IMR-90 (cell line): Measurements from ENCODE around the gene DEFB124. TPM values are rescaled to one million over a fixed set of nuclear protein-coding genes. Genes with fewer than 3 reads are reported as not detected.

ENCODE experiments used
- ATAC-seq: fragments of 200-7000 bp; cut with Tn5 transposase; 2 replicates; pipeline ENCODE4 v1.9.1; 2020; ENCODE audit warnings: low read depth, mild to moderate bottlenecking, moderate library complexity
- Bru-seq: library from RNA; stranded (reverse); fragments of 400-500 nt; gene quantifications from one replicate; lab custom pipeline; 2021; lab: Mats Ljungman, UMichigan
- BruChase-seq, 2 experiments: library from RNA; stranded (reverse); fragments of 400-500 nt; gene quantifications; one replicate each; lab custom pipeline; 2021; lab: Mats Ljungman, UMichigan
- BruUV-seq: library from RNA; stranded (reverse); fragments of 400-500 nt; replicated peaks from 2 replicates; lab custom pipeline; 2021; lab: Mats Ljungman, UMichigan
- CTCF ChIA-PET: fragments of 300-600 bp; formaldehyde crosslinking; extraction: SDS; loops from one replicate; lab custom pipeline; 2021; ENCODE audit warnings: antibody characterized with exemption; lab: Yijun Ruan, JAX
- POLR2A ChIA-PET: fragments of 300-600 bp; sonication (Branson Sonifier 250); formaldehyde crosslinking; loops from one replicate; lab custom pipeline; 2022; ENCODE audit warnings: antibody characterized with exemption; ENCODE audit not compliant: unreplicated experiment; lab: Charles Lee
- DNase-seq: peaks from one replicate; pipeline ENCODE4 v3.0.0; 2013
- H2AFZ ChIP-seq: replicated peaks from 2 replicates; pipeline ENCODE3; 2013; ENCODE audit warnings: low read length, mild to moderate bottlenecking; ENCODE audit not compliant: poor library complexity
- H2AK5ac ChIP-seq: 2 replicates; pipeline ENCODE4 v1.6.1; 2013; ENCODE audit warnings: low read depth, low read length, inconsistent platforms
- H2AK9ac ChIP-seq: replicated peaks from 2 replicates; pipeline ENCODE3; 2013; ENCODE audit warnings: mild to moderate bottlenecking, low read depth, low read length, moderate library complexity; ENCODE audit not compliant: poor library complexity
- H2BK120ac ChIP-seq: 2 replicates; pipeline ENCODE4 v1.6.1; 2013; ENCODE audit warnings: low read depth, low read length, inconsistent platforms
- H2BK15ac ChIP-seq: 3 replicates; pipeline ENCODE4 v1.6.1; 2013; ENCODE audit warnings: low read depth, low read length, inconsistent platforms
- H2BK20ac ChIP-seq: 2 replicates; pipeline ENCODE4 v1.6.1; 2013; ENCODE audit warnings: low read depth, mild to moderate bottlenecking, inconsistent platforms, low read length, moderate library complexity
- H2BK5ac ChIP-seq: 2 replicates; pipeline ENCODE4 v1.6.1; 2013; ENCODE audit warnings: mild to moderate bottlenecking, low read depth, low read length, inconsistent platforms; ENCODE audit not compliant: poor library complexity, severe bottlenecking
- H3K14ac ChIP-seq: replicated peaks from 2 replicates; pipeline ENCODE4 v1.6.1; 2013; ENCODE audit warnings: low read depth, low read length, inconsistent platforms
- H3K18ac ChIP-seq: 2 replicates; pipeline ENCODE4 v1.6.1; 2013; ENCODE audit warnings: low read depth, low read length, control low read depth
- H3K23ac ChIP-seq: 2 replicates; pipeline ENCODE4 v1.6.1; 2013; ENCODE audit warnings: low read depth, low read length, inconsistent platforms
- H3K27ac ChIP-seq: 2 replicates; pipeline ENCODE4 v1.5.1; 2013; ENCODE audit warnings: mild to moderate bottlenecking, control low read depth, low read length; ENCODE audit not compliant: insufficient read depth
- H3K27me3 ChIP-seq: 2 replicates; pipeline ENCODE4 v1.6.1; 2013; ENCODE audit warnings: low read length; ENCODE audit not compliant: control insufficient read depth, insufficient read depth
- H3K36me3 ChIP-seq: 2 replicates; pipeline ENCODE4 v1.6.1; 2013; ENCODE audit warnings: low read length, mixed read lengths; ENCODE audit not compliant: control insufficient read depth, insufficient read depth
- H3K4ac ChIP-seq: 2 replicates; pipeline ENCODE4 v1.6.1; 2013; ENCODE audit warnings: low read depth, low read length, inconsistent platforms
- H3K4me1 ChIP-seq: 2 replicates; pipeline ENCODE4 v1.6.1; 2013; ENCODE audit warnings: low read length, mixed read lengths; ENCODE audit not compliant: control insufficient read depth, insufficient read depth
- H3K4me2 ChIP-seq: 2 replicates; pipeline ENCODE4 v1.6.1; 2013; ENCODE audit warnings: low read depth, mild to moderate bottlenecking, control low read depth, low read length, moderate library complexity
- H3K4me3 ChIP-seq: 2 replicates; pipeline ENCODE4 v1.5.1; 2013; ENCODE audit warnings: low read depth, mild to moderate bottlenecking, control low read depth, low read length, moderate library complexity; ENCODE audit not compliant: insufficient read depth
- H3K56ac ChIP-seq: 2 replicates; pipeline ENCODE4 v1.6.1; 2013; ENCODE audit warnings: low read length, inconsistent platforms; ENCODE audit not compliant: insufficient read depth; ENCODE audit errors: extremely low read depth
- H3K79me1 ChIP-seq, 2 experiments: 2 replicates each; pipeline ENCODE4 v1.6.1; 2013; ENCODE audit warnings: low read length in 2 of 2, inconsistent platforms in 1 of 2, low read depth in 1 of 2
- H3K9ac ChIP-seq: 2 replicates; pipeline ENCODE4 v1.6.1; 2013; ENCODE audit warnings: low read depth, low read length, control low read depth
- H3K9me1 ChIP-seq: 2 replicates; pipeline ENCODE4 v1.6.1; 2013; ENCODE audit warnings: low read length, inconsistent platforms; ENCODE audit not compliant: insufficient read depth
- H3K9me3 ChIP-seq: 2 replicates; pipeline ENCODE4 v1.6.1; 2013; ENCODE audit warnings: low read length; ENCODE audit not compliant: control insufficient read depth, insufficient read depth
- H4K20me1 ChIP-seq: 2 replicates; pipeline ENCODE4 v1.6.1; 2013; ENCODE audit warnings: low read length, inconsistent platforms; ENCODE audit not compliant: insufficient read depth
- H4K5ac ChIP-seq: 2 replicates; pipeline ENCODE4 v1.6.1; 2013; ENCODE audit warnings: mild to moderate bottlenecking, low read depth, low read length, control low read depth
- H4K8ac ChIP-seq, 2 experiments: 2 replicates each; pipeline ENCODE4 v1.6.1; 2013; ENCODE audit warnings: low read depth in 2 of 2, low read length in 2 of 2, control low read depth in 1 of 2, inconsistent platforms in 1 of 2
- H4K91ac ChIP-seq: 2 replicates; pipeline ENCODE4 v1.6.1; 2013; ENCODE audit warnings: low read depth, low read length, inconsistent platforms; ENCODE audit not compliant: insufficient read depth
- CEBPB ChIP-seq: IDR thresholded peaks from 2 replicates; pipeline ENCODE4 v1.6.1; 2012; ENCODE audit warnings: low read depth, low read length, improper control_type of control experiment
- CHD1 ChIP-seq: IDR thresholded peaks from 2 replicates; pipeline ENCODE4 v1.6.1; 2012; ENCODE audit warnings: low read depth, low read length, improper control_type of control experiment
- FOS ChIP-seq: fragments of 150-350 bp; IDR thresholded peaks from 2 replicates; pipeline ENCODE4 v1.6.1; 2016; ENCODE audit warnings: low read depth, low read length
- MAFK ChIP-seq: IDR thresholded peaks from 2 replicates; pipeline ENCODE4 v1.6.1; 2012; ENCODE audit warnings: low read depth, low read length, improper control_type of control experiment
- MAZ ChIP-seq: IDR thresholded peaks from 2 replicates; pipeline ENCODE4 v1.6.1; 2012; ENCODE audit warnings: low read depth, mild to moderate bottlenecking, low read length, improper control_type of control experiment, moderate library complexity, borderline replicate concordance
- MXI1 ChIP-seq: IDR thresholded peaks from 2 replicates; pipeline ENCODE4 v1.6.1; 2012; ENCODE audit warnings: low read depth, mild to moderate bottlenecking, low read length, moderate library complexity, borderline replicate concordance
- NFE2L2 ChIP-seq: fragments of 150-350 bp; IDR thresholded peaks from 2 replicates; pipeline ENCODE4 v1.6.1; 2016; ENCODE audit warnings: low read depth, mild to moderate bottlenecking, low read length
- RAD21 ChIP-seq: IDR thresholded peaks from 2 replicates; pipeline ENCODE4 v1.6.1; 2012; ENCODE audit warnings: low read length, improper control_type of control experiment
- RCOR1 ChIP-seq: IDR thresholded peaks from 2 replicates; pipeline ENCODE4 v1.6.1; 2012; ENCODE audit warnings: mild to moderate bottlenecking, low read length, improper control_type of control experiment; ENCODE audit not compliant: insufficient replicate concordance
- RFX5 ChIP-seq: IDR thresholded peaks from 2 replicates; pipeline ENCODE4 v1.8.0; 2012; ENCODE audit warnings: low read depth, mild to moderate bottlenecking, low read length, moderate library complexity
- WGBS, 2 experiments: methylation state at CpG; one replicate each; pipeline versions ENCODE4 v1.1.5 to v1.1.7; 2013; ENCODE audit warnings: missing lambda C conversion rate in 2 of 2; ENCODE audit not compliant: insufficient read length in 1 of 2; ENCODE audit errors: extremely low coverage in 2 of 2; 5-methylcytosine and 5-hydroxymethylcytosine counted together
- dilution Hi-C: fragments of 300-500 bp; cut with HindIII; formaldehyde crosslinking; loops from one replicate; pipeline ENCODE4 v1.14.3; 2018; ENCODE audit warnings: low sequenced_read_pairs; ENCODE audit not compliant: unreplicated experiment
- in situ Hi-C: fragments of 300-500 bp; cut with MboI; formaldehyde crosslinking; loops from 3 replicates; pipeline ENCODE4 v1.14.3; 2019; ENCODE audit warnings: low sequenced_read_pairs, inconsistent platforms, mixed read lengths
- intact Hi-C: fragments of 100-400 bp; cut with micrococcal nuclease; formaldehyde crosslinking; loops from 2 replicates; pipeline ENCODE4 v1.10.0; 2022
- long read RNA-seq: library from polyadenylated mRNA; unstranded; transcript quantifications from one replicate; pipeline ENCODE4 v2.0.0, GENCODE V29; 2021; ENCODE audit not compliant: unreplicated experiment
- polyA plus RNA-seq, 3 experiments: library from polyadenylated mRNA; depleted of rRNA; stranded (reverse); fragments of >200 nt; gene quantifications; 2 replicates each; pipeline ENCODE4 v1.2.3, GENCODE V29; 2012; ENCODE audit warnings: low replicate concordance in 1 of 3
- total RNA-seq: library from RNA; depleted of rRNA; stranded (reverse); fragments of >200 nt; gene quantifications from 2 replicates; pipeline ENCODE4 v1.2.3, GENCODE V29; 2012; rRNA removed
- TF ChIP-seq, protein P1 (sequence below): fragments of 150-350 bp; IDR thresholded peaks from 2 replicates; pipeline ENCODE4 v1.6.1; 2016; ENCODE audit warnings: low read depth, mild to moderate bottlenecking, low read length, moderate library complexity, borderline replicate concordance
- TF ChIP-seq, protein P2 (sequence below): conservative IDR thresholded peaks from 2 replicates; pipeline ENCODE4 v1.5.1; 2012; ENCODE audit warnings: mild to moderate bottlenecking, low read depth, low read length, improper control_type of control experiment
- TF ChIP-seq, protein P3 (sequence below): fragments of 150-350 bp; IDR thresholded peaks from 2 replicates; pipeline ENCODE4 v1.6.1; 2017; ENCODE audit warnings: mild to moderate bottlenecking, antibody characterized with exemption, low read length, low read depth

The DEFB124 gene, protein sequence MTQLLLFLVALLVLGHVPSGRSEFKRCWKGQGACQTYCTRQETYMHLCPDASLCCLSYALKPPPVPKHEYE
- not detected in 2 replicates for total RNA-seq
- not detected in 2 replicates for polyA plus RNA-seq (2012; rRNA removed)
- polyA plus RNA-seq (2012; cell fraction: cytosol; rRNA removed): not detected in 2 replicates
- polyA plus RNA-seq (2012; cell fraction: nucleus; rRNA removed; ENCODE audit: low replicate concordance): not detected in 2 replicates
- Bru-seq, nascent RNA: not detected
- percentile 13 among the genes with signal in this experiment for BruChase-seq, experiment 1, labeled RNA remaining after a 6-hour chase
- not detected for BruChase-seq, experiment 2, labeled RNA remaining after a 2-hour chase
- long read RNA-seq: 0 reads

- ChIA-PET CTCF (interaction anchor here (1.0 kb wide), 1 partner anchor 14 kb away, joined by 3 read pairs; no protein-coding TSS in a partner anchor), POLR2A (no interaction called here)
- Histone ChIP-seq H4K5ac (no peak within 1 kb of the TSS), H2BK20ac (no peak within 1 kb of the TSS), H2AK5ac (no peak within 1 kb of the TSS), H3K4me3 (no peak within 1 kb of the TSS), H3K18ac (no peak within 1 kb of the TSS), H3K4ac (no peak within 1 kb of the TSS), H3K4me2 (no peak within 1 kb of the TSS), H2AFZ (peak within 1 kb of the TSS; percentile 51), H3K14ac (no peak within 1 kb of the TSS), H2BK5ac (no peak within 1 kb of the TSS), H2AK9ac (peak within 1 kb of the TSS; percentile 70), H3K4me1 (no peaks in the 10 kb centered on the region), H3K27ac (no peak within 1 kb of the TSS), H3K9me1 (no peaks in the 10 kb centered on the region), H3K36me3 (no peaks in the 10 kb centered on the region), H3K23ac (no peak within 1 kb of the TSS), H2BK120ac (no peak within 1 kb of the TSS), H3K9ac (no peak within 1 kb of the TSS), H3K9me3 (no peaks in the 10 kb centered on the region), H3K27me3 (peaks cover 32% of the 10 kb centered on the region), H4K20me1 (no peaks in the 10 kb centered on the region), H2BK15ac (no peak within 1 kb of the TSS), H3K79me1 (no peaks in the 10 kb centered on the region), H4K8ac (no peak within 1 kb of the TSS), H3K56ac (no peak within 1 kb of the TSS), H4K91ac (no peak within 1 kb of the TSS)
- dilution Hi-C loops (no loop called here), in situ Hi-C loops (no loop called here), intact Hi-C loops (no loop called here)
- BruUV-seq: no TSS peak
- 3% methylated on average over 13 of the region's 33 CpGs; no CpG with 5 or more reads in 1 of the 2 experiments for WGBS, 2 experiments
- ATAC-seq (no peak; the same call in 1 of the 2 replicates), DNase-seq (no peak)
- TF ChIP-seq CEBPB (no peak), MAFK (no peak), RAD21 (no peak), NFE2L2 (no peak), MXI1 (no peak), RCOR1 (no peak), MAZ (no peak), FOS (no peak), RFX5 (no peak), CHD1 (no peak)
- TF ChIP-seq, protein P1, sequence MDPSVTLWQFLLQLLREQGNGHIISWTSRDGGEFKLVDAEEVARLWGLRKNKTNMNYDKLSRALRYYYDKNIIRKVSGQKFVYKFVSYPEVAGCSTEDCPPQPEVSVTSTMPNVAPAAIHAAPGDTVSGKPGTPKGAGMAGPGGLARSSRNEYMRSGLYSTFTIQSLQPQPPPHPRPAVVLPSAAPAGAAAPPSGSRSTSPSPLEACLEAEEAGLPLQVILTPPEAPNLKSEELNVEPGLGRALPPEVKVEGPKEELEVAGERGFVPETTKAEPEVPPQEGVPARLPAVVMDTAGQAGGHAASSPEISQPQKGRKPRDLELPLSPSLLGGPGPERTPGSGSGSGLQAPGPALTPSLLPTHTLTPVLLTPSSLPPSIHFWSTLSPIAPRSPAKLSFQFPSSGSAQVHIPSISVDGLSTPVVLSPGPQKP: no peak
- TF ChIP-seq, protein P2, sequence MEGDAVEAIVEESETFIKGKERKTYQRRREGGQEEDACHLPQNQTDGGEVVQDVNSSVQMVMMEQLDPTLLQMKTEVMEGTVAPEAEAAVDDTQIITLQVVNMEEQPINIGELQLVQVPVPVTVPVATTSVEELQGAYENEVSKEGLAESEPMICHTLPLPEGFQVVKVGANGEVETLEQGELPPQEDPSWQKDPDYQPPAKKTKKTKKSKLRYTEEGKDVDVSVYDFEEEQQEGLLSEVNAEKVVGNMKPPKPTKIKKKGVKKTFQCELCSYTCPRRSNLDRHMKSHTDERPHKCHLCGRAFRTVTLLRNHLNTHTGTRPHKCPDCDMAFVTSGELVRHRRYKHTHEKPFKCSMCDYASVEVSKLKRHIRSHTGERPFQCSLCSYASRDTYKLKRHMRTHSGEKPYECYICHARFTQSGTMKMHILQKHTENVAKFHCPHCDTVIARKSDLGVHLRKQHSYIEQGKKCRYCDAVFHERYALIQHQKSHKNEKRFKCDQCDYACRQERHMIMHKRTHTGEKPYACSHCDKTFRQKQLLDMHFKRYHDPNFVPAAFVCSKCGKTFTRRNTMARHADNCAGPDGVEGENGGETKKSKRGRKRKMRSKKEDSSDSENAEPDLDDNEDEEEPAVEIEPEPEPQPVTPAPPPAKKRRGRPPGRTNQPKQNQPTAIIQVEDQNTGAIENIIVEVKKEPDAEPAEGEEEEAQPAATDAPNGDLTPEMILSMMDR: no peak
- TF ChIP-seq, protein P3, sequence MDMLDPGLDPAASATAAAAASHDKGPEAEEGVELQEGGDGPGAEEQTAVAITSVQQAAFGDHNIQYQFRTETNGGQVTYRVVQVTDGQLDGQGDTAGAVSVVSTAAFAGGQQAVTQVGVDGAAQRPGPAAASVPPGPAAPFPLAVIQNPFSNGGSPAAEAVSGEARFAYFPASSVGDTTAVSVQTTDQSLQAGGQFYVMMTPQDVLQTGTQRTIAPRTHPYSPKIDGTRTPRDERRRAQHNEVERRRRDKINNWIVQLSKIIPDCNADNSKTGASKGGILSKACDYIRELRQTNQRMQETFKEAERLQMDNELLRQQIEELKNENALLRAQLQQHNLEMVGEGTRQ: no peak
Measured at GRCh38 chr20:31474758-31475427, at the start of gene DEFB124, which contains the start of gene REM1. Gene DEFB124 (minus strand): TSS chr20:31475127. CDS start chr20:31473013, 2,114 bp downstream. Gene REM1 (plus strand): TSS chr20:31475288. CDS start chr20:31476446, 1,158 bp downstream.
